GM12878 (cell line): Measurements from ENCODE around the gene CLASRP. TPM values are rescaled to one million over a fixed set of nuclear protein-coding genes. Genes with fewer than 3 reads are reported as not detected.

Experiments used
- BHLHE40 ChIP-seq, 2 experiments: fragments of 450-650 bp in 1 of 2; IDR thresholded peaks; 2 replicates each; pipeline ENCODE4 v1.6.1; 2011 to 2017; ENCODE audit warnings: low read depth in 2 of 2, borderline replicate concordance in 1 of 2, improper control_type of control experiment in 1 of 2, low read length in 1 of 2, mild to moderate bottlenecking in 1 of 2
- CBFB ChIP-seq: IDR thresholded peaks from 2 replicates; pipeline ENCODE4 v1.6.1; 2016; ENCODE audit warnings: antibody characterized with exemption, low read depth
- CEBPB ChIP-seq, 2 experiments: fragments of 150-350 bp in 1 of 2; IDR thresholded peaks; 2 replicates each; pipeline ENCODE4 v1.6.1; 2012 to 2014; ENCODE audit warnings: low read depth in 2 of 2, low read length in 2 of 2, borderline replicate concordance in 1 of 2, inconsistent platforms in 1 of 2
- CEBPZ ChIP-seq: fragments of 150-350 bp; IDR thresholded peaks from 2 replicates; pipeline ENCODE4 v1.6.1; 2016; ENCODE audit warnings: low read depth, low read length
- EP300 ChIP-seq, 2 experiments: fragments of 150-350 bp in 1 of 2; IDR thresholded peaks; 2 replicates each; pipeline ENCODE4 v1.6.1; 2011 to 2012; ENCODE audit warnings: low read depth in 2 of 2, low read length in 2 of 2, borderline replicate concordance in 1 of 2, improper control_type of control experiment in 1 of 2, inconsistent platforms in 1 of 2; ENCODE audit not compliant: control insufficient read depth in 1 of 2
- KAT2A ChIP-seq: conservative IDR thresholded peaks from 2 replicates; pipeline ENCODE4 v1.6.1; 2011; ENCODE audit warnings: low read depth, low read length; ENCODE audit not compliant: control insufficient read depth
- KDM1A ChIP-seq: fragments of 200-600 bp; sonication (generic); IDR thresholded peaks from 2 replicates; pipeline ENCODE4 v1.6.1; 2016; ENCODE audit warnings: borderline replicate concordance
- MXI1 ChIP-seq: fragments of 150-350 bp; IDR thresholded peaks from 2 replicates; pipeline ENCODE4 v1.6.1; 2011; ENCODE audit warnings: low read depth, mild to moderate bottlenecking, inconsistent platforms, low read length, improper control_type of control experiment
- NBN ChIP-seq: fragments of 450-650 bp; IDR thresholded peaks from 2 replicates; pipeline ENCODE4 v1.6.1; 2016
- NFYB ChIP-seq: IDR thresholded peaks from 2 replicates; pipeline ENCODE4 v1.6.1; 2011; ENCODE audit warnings: low read depth, mild to moderate bottlenecking, low read length, improper control_type of control experiment, moderate library complexity; ENCODE audit not compliant: insufficient read depth
- POLR2A ChIP-seq: IDR thresholded peaks from 2 replicates; pipeline ENCODE4 v1.6.1; 2011; ENCODE audit warnings: low read depth, mild to moderate bottlenecking, low read length
- RB1 ChIP-seq: fragments of 450-650 bp; formaldehyde crosslinking; IDR thresholded peaks from 2 replicates; pipeline ENCODE4 v1.6.1; 2017; ENCODE audit warnings: mild to moderate bottlenecking, borderline replicate concordance
- RFX5 ChIP-seq: IDR thresholded peaks from 2 replicates; pipeline ENCODE4 v1.6.1; 2011; ENCODE audit warnings: low read depth, low read length, improper control_type of control experiment
- SPI1 ChIP-seq: IDR thresholded peaks from 2 replicates; pipeline ENCODE4 v1.6.1; 2011; ENCODE audit warnings: low read depth, mild to moderate bottlenecking, low read length, moderate library complexity, borderline replicate concordance; ENCODE audit not compliant: insufficient read depth
- TCF7 ChIP-seq: IDR thresholded peaks from 2 replicates; pipeline ENCODE4 v1.6.1; 2014; ENCODE audit warnings: antibody characterized with exemption, borderline replicate concordance
- ZNF687 ChIP-seq: fragments of 450-650 bp; IDR thresholded peaks from 2 replicates; pipeline ENCODE4 v1.6.1; 2017; ENCODE audit warnings: mild to moderate bottlenecking, moderate library complexity
- polyA plus RNA-seq, 11 experiments: library from polyadenylated mRNA; depleted of rRNA in 4 of 11; unstranded in 6 of 11; stranded (reverse) in 5 of 11; fragments of >200 nt; fragmentation: Nextera tagmentation in 4 of 11; fragmentation: Illumina TruSeq in 1 of 11; extraction: Ambion mirVana in 4 of 11; extraction: Trizol in 1 of 11; gene quantifications; 1 replicate in 1 of 11; 2 replicates in 10 of 11; pipeline versions ENCODE4 v1.2.1 to v1.2.3, GENCODE V29; 2011 to 2016; ENCODE audit warnings: inconsistent platforms in 2 of 11, missing spikeins in 2 of 11, low read depth in 1 of 11
- total RNA-seq, 4 experiments: library from RNA; depleted of rRNA in 3 of 4; stranded (reverse); fragments of >200 nt in 3 of 4; fragmentation: Illumina TruSeq in 1 of 4; extraction: Trizol in 1 of 4; gene quantifications; 2 replicates each; pipeline versions ENCODE4 v1.2.1 to v1.2.3, GENCODE V29; 2013 to 2021
- TF ChIP-seq, protein P1 (sequence below): IDR thresholded peaks from 2 replicates; pipeline ENCODE4 v1.6.1; 2012; ENCODE audit warnings: low read depth, low read length, improper control_type of control experiment
- TF ChIP-seq, protein P2 (sequence below): fragments of 450-650 bp; IDR thresholded peaks from 2 replicates; pipeline ENCODE4 v1.6.1; 2017; ENCODE audit warnings: borderline replicate concordance

CLASRP gene
- total and polyA plus RNA-seq, 10 of the 15 experiments (the other 5 are each of a cell fraction or from before 2014, with no cell fraction given), result 0.68 to 75.8 (median 30.2) TPM

DNA sequence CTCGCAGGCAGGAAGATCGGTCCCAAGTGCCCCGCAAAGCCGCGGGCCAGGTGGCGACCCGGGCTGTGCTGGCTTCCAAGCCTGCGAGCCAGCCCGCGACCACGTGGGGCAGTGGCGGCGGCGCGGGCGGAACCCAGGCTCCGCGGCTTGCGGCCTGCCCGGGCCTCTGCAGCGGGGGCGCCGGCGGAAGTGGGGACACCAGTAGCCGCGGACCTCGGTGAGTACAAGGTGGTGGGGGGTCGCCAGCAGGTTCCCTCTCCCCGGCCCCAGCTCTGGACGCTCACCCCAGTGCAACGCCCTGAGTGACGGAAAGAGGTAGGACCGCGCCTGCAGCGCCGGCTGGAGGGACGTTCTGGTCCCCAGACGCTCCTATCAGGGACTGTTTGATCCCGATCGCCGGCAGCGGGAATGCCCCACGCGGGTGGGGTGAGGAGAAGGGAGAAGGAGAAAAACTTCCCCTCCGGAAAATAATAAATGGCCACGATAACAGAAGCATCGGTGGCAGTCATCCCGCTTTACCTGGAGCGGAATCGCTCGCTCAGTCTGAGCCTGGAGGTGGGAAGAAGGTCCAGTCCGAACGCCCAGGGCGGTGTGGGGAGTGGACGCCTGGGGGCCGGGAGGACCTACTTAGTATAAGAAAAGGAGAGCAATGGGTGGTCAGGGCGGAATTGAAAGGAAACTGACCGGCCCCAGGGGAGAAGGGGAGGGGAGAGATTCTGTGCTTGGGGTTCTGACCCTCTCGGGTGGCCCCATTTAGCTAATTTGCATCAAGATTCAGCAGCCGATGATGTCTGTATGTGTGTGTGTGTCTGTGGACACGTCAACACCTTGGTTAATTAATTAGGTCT is 40.4 kb downstream of the CLASRP start, which contains the start of gene GEMIN7 (continued):
- TF ChIP-seq BHLHE40 (IDR thresholded peaks at IDR 0.05; ENCODE audit: borderline replicate concordance in 1 of 2, low read depth in 2 of 2, low read length in 1 of 2) (peak; percentile 82 to 87), RB1 (peak; percentile 94; the same call in 1 of the 2 replicates), CEBPZ (no peak), ZNF687 (peak; percentile 89), MXI1 (peak; percentile 87), POLR2A (peak; percentile 83), EP300 (IDR thresholded peaks at IDR 0.05; ENCODE audit: borderline replicate concordance in 1 of 2, control insufficient read depth in 1 of 2, low read depth in 2 of 2, low read length in 2 of 2) (peak; percentile 65 to 80; a peak in 2 of 4 replicates), RFX5 (0 out of 2 replicates have a peak, but pooled peaks have one; percentile 45), CEBPB (IDR thresholded peaks at IDR 0.05; ENCODE audit: borderline replicate concordance in 1 of 2, low read depth in 2 of 2, low read length in 2 of 2) (no peak), NFYB (no peak), NBN (peak; percentile 56; the same call in 1 of the 2 replicates), CBFB (no peak), TCF7 (no peak), SPI1 (no peak), KDM1A (no peak), KAT2A (no peak)
- TF ChIP-seq, protein P1, sequence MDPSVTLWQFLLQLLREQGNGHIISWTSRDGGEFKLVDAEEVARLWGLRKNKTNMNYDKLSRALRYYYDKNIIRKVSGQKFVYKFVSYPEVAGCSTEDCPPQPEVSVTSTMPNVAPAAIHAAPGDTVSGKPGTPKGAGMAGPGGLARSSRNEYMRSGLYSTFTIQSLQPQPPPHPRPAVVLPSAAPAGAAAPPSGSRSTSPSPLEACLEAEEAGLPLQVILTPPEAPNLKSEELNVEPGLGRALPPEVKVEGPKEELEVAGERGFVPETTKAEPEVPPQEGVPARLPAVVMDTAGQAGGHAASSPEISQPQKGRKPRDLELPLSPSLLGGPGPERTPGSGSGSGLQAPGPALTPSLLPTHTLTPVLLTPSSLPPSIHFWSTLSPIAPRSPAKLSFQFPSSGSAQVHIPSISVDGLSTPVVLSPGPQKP, result peak; percentile 80; the same call in 1 of the 2 replicates
- TF ChIP-seq, protein P2, sequence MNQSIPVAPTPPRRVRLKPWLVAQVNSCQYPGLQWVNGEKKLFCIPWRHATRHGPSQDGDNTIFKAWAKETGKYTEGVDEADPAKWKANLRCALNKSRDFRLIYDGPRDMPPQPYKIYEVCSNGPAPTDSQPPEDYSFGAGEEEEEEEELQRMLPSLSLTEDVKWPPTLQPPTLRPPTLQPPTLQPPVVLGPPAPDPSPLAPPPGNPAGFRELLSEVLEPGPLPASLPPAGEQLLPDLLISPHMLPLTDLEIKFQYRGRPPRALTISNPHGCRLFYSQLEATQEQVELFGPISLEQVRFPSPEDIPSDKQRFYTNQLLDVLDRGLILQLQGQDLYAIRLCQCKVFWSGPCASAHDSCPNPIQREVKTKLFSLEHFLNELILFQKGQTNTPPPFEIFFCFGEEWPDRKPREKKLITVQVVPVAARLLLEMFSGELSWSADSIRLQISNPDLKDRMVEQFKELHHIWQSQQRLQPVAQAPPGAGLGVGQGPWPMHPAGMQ, result no peak
